ENCODE data around the gene KLF7. TPM values are rescaled to one million over a fixed set of nuclear protein-coding genes. Genes with fewer than 3 reads are reported as not detected.

Gene KLF7
- total RNA-seq, 1 donor from 2014 or later: 35.8 TPM

DNA sequence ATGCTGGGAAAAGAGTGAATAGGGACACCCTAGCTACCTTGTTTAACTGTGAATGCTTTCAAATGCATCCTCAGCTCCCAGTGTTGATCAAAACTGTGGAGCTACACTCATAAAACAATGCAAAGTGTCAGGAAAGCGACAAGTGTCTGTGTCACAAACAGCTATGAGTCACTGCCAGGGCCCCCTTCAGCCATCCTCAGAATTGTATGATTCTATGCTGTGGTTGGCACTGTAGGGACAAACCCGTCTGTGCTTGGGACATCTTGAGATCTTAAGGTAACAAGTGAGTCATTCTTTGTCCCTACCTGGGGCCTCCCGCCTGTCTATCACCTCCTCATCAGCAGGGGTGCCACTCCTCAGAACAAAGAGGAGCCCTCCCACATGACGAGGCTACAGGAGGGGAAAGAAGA is 42.4 kb downstream of the KLF7 start:
- TF ChIP-seq, protein P1, sequence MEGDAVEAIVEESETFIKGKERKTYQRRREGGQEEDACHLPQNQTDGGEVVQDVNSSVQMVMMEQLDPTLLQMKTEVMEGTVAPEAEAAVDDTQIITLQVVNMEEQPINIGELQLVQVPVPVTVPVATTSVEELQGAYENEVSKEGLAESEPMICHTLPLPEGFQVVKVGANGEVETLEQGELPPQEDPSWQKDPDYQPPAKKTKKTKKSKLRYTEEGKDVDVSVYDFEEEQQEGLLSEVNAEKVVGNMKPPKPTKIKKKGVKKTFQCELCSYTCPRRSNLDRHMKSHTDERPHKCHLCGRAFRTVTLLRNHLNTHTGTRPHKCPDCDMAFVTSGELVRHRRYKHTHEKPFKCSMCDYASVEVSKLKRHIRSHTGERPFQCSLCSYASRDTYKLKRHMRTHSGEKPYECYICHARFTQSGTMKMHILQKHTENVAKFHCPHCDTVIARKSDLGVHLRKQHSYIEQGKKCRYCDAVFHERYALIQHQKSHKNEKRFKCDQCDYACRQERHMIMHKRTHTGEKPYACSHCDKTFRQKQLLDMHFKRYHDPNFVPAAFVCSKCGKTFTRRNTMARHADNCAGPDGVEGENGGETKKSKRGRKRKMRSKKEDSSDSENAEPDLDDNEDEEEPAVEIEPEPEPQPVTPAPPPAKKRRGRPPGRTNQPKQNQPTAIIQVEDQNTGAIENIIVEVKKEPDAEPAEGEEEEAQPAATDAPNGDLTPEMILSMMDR (IDR thresholded peaks at IDR 0.05): no peak
- TF ChIP-seq POLR2AphosphoS5 (IDR thresholded peaks at IDR 0.05; ENCODE audit: insufficient read depth in 1 of 2, low read depth in 1 of 2) (no peak), POLR2A (IDR thresholded peaks at IDR 0.05) (no peak)

DNA sequence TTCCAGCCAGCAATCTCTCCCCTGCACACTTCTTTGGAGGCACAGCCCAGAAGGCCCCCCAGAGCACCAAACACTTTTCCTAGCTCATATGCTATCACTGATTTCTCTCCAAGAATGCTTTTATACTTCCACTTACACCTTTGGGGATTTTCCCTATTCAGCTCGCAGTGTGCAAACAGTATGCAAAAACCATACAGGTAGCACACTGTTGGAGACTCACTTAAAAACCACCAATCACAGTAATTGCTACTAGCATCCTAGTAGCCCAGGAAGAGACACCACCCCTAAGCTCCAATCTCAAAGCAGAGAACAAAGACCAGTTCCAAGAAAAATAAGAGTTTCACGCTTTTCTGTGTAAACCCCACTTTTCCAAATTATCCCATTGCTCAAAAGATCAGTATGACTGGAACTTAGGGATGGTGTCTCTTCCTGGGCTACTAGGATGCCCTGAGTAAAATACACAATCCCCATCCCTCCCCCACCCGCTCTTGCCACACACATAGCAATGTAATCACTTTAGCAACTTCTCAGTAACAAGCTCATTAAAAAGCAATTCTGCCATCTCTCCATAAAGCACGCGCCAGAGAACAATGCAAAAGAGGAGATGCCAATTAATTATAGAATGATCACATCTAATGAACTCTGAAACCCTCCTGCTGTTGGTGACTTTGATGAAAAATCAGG is 43.0 kb downstream of the KLF7 start:
- TF ChIP-seq, protein P1 (IDR thresholded peaks at IDR 0.05): no peak
- TF ChIP-seq POLR2AphosphoS5 (IDR thresholded peaks at IDR 0.05; ENCODE audit: insufficient read depth in 1 of 2, low read depth in 1 of 2) (no peak), POLR2A (IDR thresholded peaks at IDR 0.05) (no peak)
- H3K27ac ChIP-seq: no peak overlapping the region
- peaks cover 23% of the 10 kb centered on the region for H3K4me1 ChIP-seq
- no peak for DNase-seq (ENCODE audit: extremely low spot score in 2 of 2)
- H3K9me3 ChIP-seq: no peaks in the 10 kb centered on the region
- H3K27me3 ChIP-seq: no peaks in the 10 kb centered on the region
- H3K4me3 ChIP-seq: no peak overlapping the region
- intact Hi-C loops (cut with DNase I): no loop called here
- H3K36me3 ChIP-seq: peaks cover 0 to 11% of the 10 kb centered on the region in 2 donors

More for the DNA sequence above, 42.4 kb downstream of the KLF7 start:
- H3K27me3 ChIP-seq: no peaks in the 10 kb centered on the region
- peaks cover 0 to 11% of the 10 kb centered on the region in 2 donors for H3K36me3 ChIP-seq
- no peaks in the 10 kb centered on the region for H3K9me3 ChIP-seq
- H3K4me1 ChIP-seq: peaks cover 23% of the 10 kb centered on the region
- no peak overlapping the region for H3K4me3 ChIP-seq
- intact Hi-C loops (cut with DNase I): no loop called here
- DNase-seq (ENCODE audit: extremely low spot score in 2 of 2): no peak
- no peak overlapping the region for H3K27ac ChIP-seq

DNA sequence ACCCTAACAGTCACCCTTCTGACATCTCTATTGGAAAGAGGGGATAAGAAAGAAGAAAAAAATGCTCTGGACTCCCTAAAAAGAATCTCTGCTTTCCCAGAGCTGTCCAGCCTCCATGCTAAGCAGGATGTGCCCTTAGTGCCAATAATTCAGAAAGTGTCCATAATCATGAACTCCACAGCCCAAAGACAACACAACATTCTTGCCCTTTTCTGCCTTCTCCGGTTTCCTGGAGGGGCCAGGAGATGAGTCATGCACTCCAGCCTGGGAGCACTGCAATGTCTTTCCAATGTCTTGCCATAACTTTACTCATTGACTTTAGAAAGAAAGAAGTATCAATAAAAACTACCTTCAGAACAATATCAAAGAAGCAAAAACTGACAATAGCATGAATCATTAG is 44.0 kb downstream of the KLF7 start:
- TF ChIP-seq POLR2AphosphoS5 (IDR thresholded peaks at IDR 0.05; ENCODE audit: insufficient read depth in 1 of 2, low read depth in 1 of 2) (no peak), POLR2A (IDR thresholded peaks at IDR 0.05) (no peak)
- TF ChIP-seq, protein P1 (IDR thresholded peaks at IDR 0.05): no peak
- no peak overlapping the region for H3K4me3 ChIP-seq
- intact Hi-C loops (cut with DNase I): no loop called here
- no peaks in the 10 kb centered on the region for H3K9me3 ChIP-seq
- DNase-seq (ENCODE audit: extremely low spot score in 2 of 2): no peak
- peak overlapping the region; percentile 9 for H3K27ac ChIP-seq
- peaks cover 0 to 11% of the 10 kb centered on the region in 2 donors for H3K36me3 ChIP-seq
- H3K27me3 ChIP-seq: no peaks in the 10 kb centered on the region
- peaks cover 23% of the 10 kb centered on the region for H3K4me1 ChIP-seq

DNA sequence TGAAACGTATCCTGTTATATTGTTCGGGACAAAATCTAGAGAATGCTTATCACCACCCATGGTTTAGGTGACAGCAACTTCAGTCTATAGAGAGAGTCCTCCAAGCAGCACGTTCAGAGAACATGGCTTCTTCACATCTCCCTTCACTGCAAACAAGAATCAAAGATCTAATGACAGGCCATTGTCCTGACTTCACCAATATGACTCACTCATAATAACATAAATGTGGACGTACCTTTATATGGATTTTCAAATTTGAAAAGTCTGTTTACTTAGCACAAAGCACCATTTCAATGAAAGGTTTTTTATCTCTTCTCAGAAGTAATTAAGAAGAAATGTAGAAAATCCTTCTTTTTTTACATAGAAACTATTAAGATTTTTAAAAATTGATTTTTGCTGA is 46.7 kb downstream of the KLF7 start:
- no peak for DNase-seq (ENCODE audit: extremely low spot score in 2 of 2)
- H3K27me3 ChIP-seq: no peaks in the 10 kb centered on the region
- no peak overlapping the region for H3K4me3 ChIP-seq
- H3K27ac ChIP-seq: no peak overlapping the region
- H3K4me1 ChIP-seq: peaks cover 32% of the 10 kb centered on the region
- intact Hi-C loops (cut with DNase I): no loop called here
- H3K9me3 ChIP-seq: no peaks in the 10 kb centered on the region
- peaks cover 0 to 11% of the 10 kb centered on the region in 2 donors for H3K36me3 ChIP-seq
- TF ChIP-seq POLR2AphosphoS5 (IDR thresholded peaks at IDR 0.05; ENCODE audit: insufficient read depth in 1 of 2, low read depth in 1 of 2): no peak
- TF ChIP-seq, protein P1 (IDR thresholded peaks at IDR 0.05): no peak
- no peak for TF ChIP-seq POLR2A (IDR thresholded peaks at IDR 0.05)

DNA sequence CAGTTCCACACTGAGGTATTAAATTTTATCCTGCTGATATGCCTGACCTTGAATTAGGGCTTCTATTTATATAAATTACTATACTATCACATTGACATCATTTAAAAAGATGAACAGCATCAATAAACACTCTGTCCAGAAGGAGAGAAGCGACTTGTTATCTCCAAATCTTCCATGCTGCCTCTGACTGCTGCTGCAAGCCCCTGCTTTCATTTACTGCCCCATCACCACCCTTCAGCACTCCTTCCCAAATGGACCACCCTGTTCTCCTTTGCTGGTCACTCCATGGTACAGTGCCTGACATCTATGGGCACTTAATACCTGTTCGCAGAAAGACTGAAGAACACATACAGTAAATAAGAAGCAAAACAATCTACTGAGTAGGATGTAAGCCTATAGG is 48.1 kb downstream of the KLF7 start:
- intact Hi-C loops (cut with DNase I): no loop called here
- DNase-seq (ENCODE audit: extremely low spot score in 2 of 2): no peak
- Histone ChIP-seq H3K27me3 (no peaks in the 10 kb centered on the region), H3K36me3 (no peaks in the 10 kb centered on the region), H3K9me3 (no peaks in the 10 kb centered on the region), H3K4me3 (no peak overlapping the region), H3K4me1 (peaks cover 31% of the 10 kb centered on the region), H3K27ac (no peak overlapping the region)
- TF ChIP-seq POLR2AphosphoS5 (IDR thresholded peaks at IDR 0.05; ENCODE audit: insufficient read depth in 1 of 2, low read depth in 1 of 2) (no peak), POLR2A (IDR thresholded peaks at IDR 0.05) (no peak)
- TF ChIP-seq, protein P1 (IDR thresholded peaks at IDR 0.05): no peak
